A172 (cell line): Measurements from ENCODE around the gene PCDHGA9. TPM values are rescaled to one million over a fixed set of nuclear protein-coding genes. Genes with fewer than 3 reads are reported as not detected.

Source experiments
- total RNA-seq: library from RNA; depleted of rRNA; stranded (reverse); fragments of >200 nt; shearing (Covaris generic); gene quantifications from 2 replicates; pipeline ENCODE4 v1.2.3, GENCODE V29; 2014; rRNA removed

PCDHGA9 gene
- total RNA-seq, 1 experiment from 2014 or later: 3.4 TPM

Other genes starting within 250 kb of the PCDHGA9 start
- 5.2 and 6.9 TPM in 2 replicates for gene PCDHB7, start 230.1 kb upstream of the PCDHGA9 start, total RNA-seq
- 7.0 and 7.5 TPM in 2 replicates for gene PCDHB8, start 225.0 kb upstream of the PCDHGA9 start, total RNA-seq
- gene PCDHB16, start 220.4 kb upstream of the PCDHGA9 start, total RNA-seq: 4.2 and 7.9 TPM in 2 replicates
- 11.1 and 11.2 TPM in 2 replicates for gene PCDHB9, start 215.6 kb upstream of the PCDHGA9 start, total RNA-seq
- gene PCDHB10, start 210.4 kb upstream of the PCDHGA9 start, total RNA-seq: 3.9 and 7.1 TPM in 2 replicates
- 1.7 and 2.0 TPM in 2 replicates for gene PCDHB11, start 203.2 kb upstream of the PCDHGA9 start, total RNA-seq
- gene PCDHB12, start 194.1 kb upstream of the PCDHGA9 start, total RNA-seq: 0.69 and 2.5 TPM in 2 replicates
- gene PCDHB13, start 188.9 kb upstream of the PCDHGA9 start, total RNA-seq: 1.1 TPM in 2 replicates
- 17.6 and 18.2 TPM in 2 replicates for gene PCDHB14, start 179.4 kb upstream of the PCDHGA9 start, total RNA-seq
- gene PCDHB15, start 157.4 kb upstream of the PCDHGA9 start, total RNA-seq: 0.26 and 1.0 TPM in 2 replicates
- not detected in 2 replicates for gene SLC25A2, start 98.7 kb upstream of the PCDHGA9 start, total RNA-seq
- 109 and 119 TPM in 2 replicates for gene TAF7, start 82.0 kb upstream of the PCDHGA9 start, total RNA-seq
- 1.5 and 1.6 TPM in 2 replicates for gene PCDHGA1, start 72.3 kb upstream of the PCDHGA9 start, total RNA-seq
- gene PCDHGA2, start 64.0 kb upstream of the PCDHGA9 start, total RNA-seq: 0.57 and 1.1 TPM in 2 replicates
- gene PCDHGA3, start 58.9 kb upstream of the PCDHGA9 start, total RNA-seq: 0.14 TPM in 1 of 2 replicates, not detected in the other
- gene PCDHGB1, start 52.7 kb upstream of the PCDHGA9 start, total RNA-seq: 1.2 and 2.0 TPM in 2 replicates
- 1.1 and 1.4 TPM in 2 replicates for gene PCDHGA4, start 47.8 kb upstream of the PCDHGA9 start, total RNA-seq
- gene PCDHGB2, start 42.8 kb upstream of the PCDHGA9 start, total RNA-seq: 0.34 and 1.6 TPM in 2 replicates
- 0.41 and 0.48 TPM in 2 replicates for gene PCDHGA5, start 38.6 kb upstream of the PCDHGA9 start, total RNA-seq
- 0.81 and 1.7 TPM in 2 replicates for gene PCDHGB3, start 32.5 kb upstream of the PCDHGA9 start, total RNA-seq
- gene PCDHGA6, start 28.9 kb upstream of the PCDHGA9 start, total RNA-seq: 1.9 and 2.5 TPM in 2 replicates
- 0.69 TPM in 2 replicates for gene PCDHGA7, start 20.0 kb upstream of the PCDHGA9 start, total RNA-seq
- 0.07 TPM in 2 replicates for gene PCDHGB4, start 15.1 kb upstream of the PCDHGA9 start, total RNA-seq
- gene PCDHGA8, start 10.1 kb upstream of the PCDHGA9 start, total RNA-seq: 0.05 and 0.31 TPM in 2 replicates
- 0.10 TPM in 1 of 2 replicates, not detected in the other for gene PCDHGB5, start 4.8 kb upstream of the PCDHGA9 start, total RNA-seq
- gene PCDHGB6, start 5.2 kb downstream of the PCDHGA9 start, total RNA-seq: 0.10 and 0.33 TPM in 2 replicates
- 4.7 and 5.3 TPM in 2 replicates for gene PCDHGA10, start 10.2 kb downstream of the PCDHGA9 start, total RNA-seq
- gene PCDHGB7, start 14.9 kb downstream of the PCDHGA9 start, total RNA-seq: 14.6 and 15.0 TPM in 2 replicates
- gene PCDHGA11, start 18.3 kb downstream of the PCDHGA9 start, total RNA-seq: 0.19 and 0.89 TPM in 2 replicates
- gene PCDHGA12, start 27.7 kb downstream of the PCDHGA9 start, total RNA-seq: 0.31 TPM in 1 of 2 replicates, not detected in the other
- gene PCDHGC3, start 73.2 kb downstream of the PCDHGA9 start, total RNA-seq: 46.6 and 51.7 TPM in 2 replicates
- gene PCDHGC4, start 82.3 kb downstream of the PCDHGA9 start, total RNA-seq: 0.22 TPM in 1 of 2 replicates, not detected in the other
- 1.1 and 3.7 TPM in 2 replicates for gene PCDHGC5, start 86.3 kb downstream of the PCDHGA9 start, total RNA-seq
- 28.2 and 32.9 TPM in 2 replicates for gene DIAPH1, start 216.2 kb downstream of the PCDHGA9 start, total RNA-seq
- 74.1 and 78.7 TPM in 2 replicates for gene HDAC3, start 234.1 kb downstream of the PCDHGA9 start, total RNA-seq
- 6.9 and 10.4 TPM in 2 replicates for gene RELL2, start 234.2 kb downstream of the PCDHGA9 start, total RNA-seq
- gene FCHSD1, start 248.6 kb downstream of the PCDHGA9 start, total RNA-seq: 7.1 and 21.6 TPM in 2 replicates